RWPE2 (cell line): ENCODE measurements around the gene C12orf50.
A peak's percentile ranks its signal among the peaks of the same experiment; 100 is the strongest.

ENCODE experiments used
- ATAC-seq: fragments of 200-7000 bp; cut with Tn5 transposase; 3 replicates; pipeline ENCODE4 v1.9.1; 2021; ENCODE audit warnings: low read depth
- DNase-seq: peaks from one replicate; pipeline ENCODE4 v3.0.0-alpha.2; 2020; ENCODE audit warnings: low spot score
- H3K27ac ChIP-seq: fragments of 450-650 bp; 2 replicates; pipeline ENCODE4 v1.5.1; 2017; ENCODE audit warnings: mild to moderate bottlenecking; ENCODE audit not compliant: poor library complexity, severe bottlenecking
- H3K27me3 ChIP-seq: fragments of 250-450 bp; sonication (Bioruptor Pico); 2 replicates; pipeline ENCODE4 v1.5.1; 2021; ENCODE audit warnings: mild to moderate bottlenecking, moderate library complexity; ENCODE audit not compliant: insufficient read depth, poor library complexity, severe bottlenecking
- H3K36me3 ChIP-seq: fragments of 250-450 bp; sonication (Bioruptor Pico); 2 replicates; pipeline ENCODE4 v1.5.1; 2020; ENCODE audit warnings: low read depth, mild to moderate bottlenecking, moderate library complexity
- H3K4me1 ChIP-seq: fragments of 250-450 bp; sonication (Bioruptor Pico); 2 replicates; pipeline ENCODE4 v1.5.1; 2021; ENCODE audit warnings: mild to moderate bottlenecking, moderate library complexity; ENCODE audit not compliant: insufficient read depth, poor library complexity, severe bottlenecking
- H3K4me3 ChIP-seq: fragments of 250-450 bp; sonication (Bioruptor Pico); 2 replicates; pipeline ENCODE4 v1.5.1; 2021; ENCODE audit warnings: mild to moderate bottlenecking, moderate library complexity; ENCODE audit not compliant: severe bottlenecking
- H3K9me3 ChIP-seq: fragments of 250-450 bp; sonication (Bioruptor Pico); 2 replicates; pipeline ENCODE4 v1.5.1; 2021; ENCODE audit warnings: mild to moderate bottlenecking, moderate library complexity; ENCODE audit not compliant: severe bottlenecking
- CTCF ChIP-seq: fragments of 450-650 bp; IDR thresholded peaks from one replicate; pipeline ENCODE4 v1.5.1; 2017; ENCODE audit warnings: mild to moderate bottlenecking, moderate library complexity; ENCODE audit not compliant: poor library complexity, severe bottlenecking

The C12orf50 gene

GRCh38 chr12:88057994-88058718 lies 29.0 kb upstream of the C12orf50 start:
- Histone ChIP-seq H3K4me3 (no peak overlapping the region), H3K36me3 (peaks cover 76% of the 10 kb centered on the region), H3K9me3 (no peaks in the 10 kb centered on the region), H3K4me1 (no peaks in the 10 kb centered on the region), H3K27me3 (no peaks in the 10 kb centered on the region), H3K27ac (no peak overlapping the region)
- TF ChIP-seq CTCF, result no peak
- ATAC-seq (0 out of 3 replicates have a peak, but pooled peaks have one; percentile 50), DNase-seq (no peak)

GRCh38 chr12:88056571-88056970 lies 27.4 kb upstream of the C12orf50 start:
- no peak overlapping the region for H3K4me3 ChIP-seq
- no peaks in the 10 kb centered on the region for H3K4me1 ChIP-seq
- H3K27ac ChIP-seq, result no peak overlapping the region
- no peaks in the 10 kb centered on the region for H3K9me3 ChIP-seq
- no peaks in the 10 kb centered on the region for H3K27me3 ChIP-seq
- ATAC-seq, result no peak
- DNase-seq, result no peak
- TF ChIP-seq CTCF, result no peak
- peaks cover 79% of the 10 kb centered on the region for H3K36me3 ChIP-seq

GRCh38 chr12:88052686-88053085 lies 23.5 kb upstream of the C12orf50 start:
- H3K4me3 ChIP-seq, result no peak overlapping the region
- ATAC-seq, result peak; percentile 64; the same call in 1 of the 3 replicates
- no peaks in the 10 kb centered on the region for H3K9me3 ChIP-seq
- H3K4me1 ChIP-seq, result no peaks in the 10 kb centered on the region
- H3K27me3 ChIP-seq, result no peaks in the 10 kb centered on the region
- H3K27ac ChIP-seq, result no peak overlapping the region
- TF ChIP-seq CTCF, result peak; percentile 61
- H3K36me3 ChIP-seq, result peaks cover 75% of the 10 kb centered on the region
- DNase-seq, result no peak

- Histone ChIP-seq H3K27me3 (no peaks in the 10 kb centered on the region), H3K4me1 (no peaks in the 10 kb centered on the region), H3K27ac (no peak overlapping the region), H3K36me3 (peaks cover 90% of the 10 kb centered on the region), H3K9me3 (no peaks in the 10 kb centered on the region), H3K4me3 (no peak overlapping the region)
- no peak for ATAC-seq
- TF ChIP-seq CTCF, result no peak
- DNase-seq, result no peak
Observed at GRCh38 chr12:88044035-88044434, 14.8 kb upstream of the C12orf50 start.

GRCh38 chr12:88037770-88038169 lies 8.6 kb upstream of the C12orf50 start:
- DNase-seq (no peak), ATAC-seq (no peak)
- peaks cover 40% of the 10 kb centered on the region for H3K36me3 ChIP-seq
- no peak for TF ChIP-seq CTCF
- no peaks in the 10 kb centered on the region for H3K9me3 ChIP-seq
- no peak overlapping the region for H3K4me3 ChIP-seq
- peaks cover 12% of the 10 kb centered on the region for H3K4me1 ChIP-seq
- no peaks in the 10 kb centered on the region for H3K27me3 ChIP-seq
- H3K27ac ChIP-seq, result no peak overlapping the region
